MM.1S (cell line): ENCODE data around the gene STARD5.

Experiments used
- DNase-seq: peaks from one replicate; pipeline ENCODE4 v3.0.0-alpha.2; 2015
- H2AFZ ChIP-seq: fragments of 300-600 bp; sonication (generic); 2 replicates; pipeline ENCODE4 v1.6.0; 2016; ENCODE audit warnings: antibody characterized with exemption, low read length
- H3F3A ChIP-seq: fragments of 300-600 bp; sonication (generic); 2 replicates; pipeline ENCODE4 v1.6.1; 2016; ENCODE audit warnings: mild to moderate bottlenecking, antibody characterized with exemption, low read length, moderate library complexity, mixed read lengths; ENCODE audit not compliant: insufficient read depth
- H3K27ac ChIP-seq: fragments of 300-600 bp; sonication (generic); 2 replicates; pipeline ENCODE4 v1.5.1; 2016; ENCODE audit warnings: mild to moderate bottlenecking, low read length
- H3K27me3 ChIP-seq: fragments of 300-600 bp; sonication (generic); replicated peaks from 2 replicates; pipeline ENCODE4 v1.6.0; 2016; ENCODE audit warnings: low read length; ENCODE audit not compliant: insufficient read depth
- H3K36me3 ChIP-seq: fragments of 300-600 bp; sonication (generic); replicated peaks from 2 replicates; pipeline ENCODE4 v1.6.1; 2016; ENCODE audit warnings: mild to moderate bottlenecking, low read length, mixed read lengths; ENCODE audit not compliant: insufficient read depth
- H3K4me1 ChIP-seq: fragments of 300-600 bp; sonication (generic); 2 replicates; pipeline ENCODE4 v1.6.1; 2016; ENCODE audit warnings: low read length, mixed read lengths
- H3K4me2 ChIP-seq: fragments of 300-600 bp; sonication (generic); 2 replicates; pipeline ENCODE4 v1.6.0; 2016; ENCODE audit warnings: low read depth, low read length
- H3K4me3 ChIP-seq: fragments of 300-600 bp; sonication (generic); 2 replicates; pipeline ENCODE4 v1.5.1; 2016; ENCODE audit warnings: low read length, mixed read lengths
- H3K79me2 ChIP-seq: fragments of 300-600 bp; sonication (generic); 2 replicates; pipeline ENCODE4 v1.6.1; 2016; ENCODE audit warnings: mixed run types, low read length, mixed read lengths
- H3K9ac ChIP-seq: fragments of 300-600 bp; sonication (generic); 2 replicates; pipeline ENCODE4 v1.6.1; 2016; ENCODE audit warnings: low read length, mixed read lengths
- H3K9me2 ChIP-seq: fragments of 300-600 bp; sonication (generic); replicated peaks from 2 replicates; pipeline ENCODE4 v1.6.1; 2016; ENCODE audit warnings: mild to moderate bottlenecking, low read length, mixed read lengths; ENCODE audit not compliant: insufficient read depth
- H3K9me3 ChIP-seq: fragments of 300-600 bp; sonication (generic); replicated peaks from 2 replicates; pipeline ENCODE4 v1.6.1; 2016; ENCODE audit warnings: mild to moderate bottlenecking, low read length, mixed read lengths; ENCODE audit not compliant: insufficient read depth
- H4K20me1 ChIP-seq: fragments of 300-600 bp; sonication (generic); 2 replicates; pipeline ENCODE4 v1.6.1; 2016; ENCODE audit warnings: mild to moderate bottlenecking, low read length, moderate library complexity, mixed read lengths; ENCODE audit not compliant: insufficient read depth
- EZH2 ChIP-seq: fragments of 300-600 bp; sonication (generic); optimal IDR thresholded peaks from 2 replicates; pipeline ENCODE3; 2017; ENCODE audit warnings: low read depth, mild to moderate bottlenecking, antibody characterized with exemption, low read length, mixed read lengths
- EZH2phosphoT487 ChIP-seq: fragments of 300-600 bp; sonication (generic); IDR thresholded peaks from 2 replicates; pipeline ENCODE4 v1.6.1; 2018; ENCODE audit warnings: antibody characterized with exemption, low read length
- TF ChIP-seq, protein P1 (sequence below): fragments of 300-600 bp; sonication (generic); IDR thresholded peaks from 2 replicates; pipeline ENCODE4 v1.5.1; 2016; ENCODE audit warnings: antibody characterized with exemption, low read length, mixed read lengths

The STARD5 gene

GRCh38 chr15:81265256-81265943, 58.5 kb downstream of the STARD5 start:
- peak overlapping the region; percentile 80 for H2AFZ ChIP-seq
- H3K9me2 ChIP-seq: no peaks in the 10 kb centered on the region
- peak overlapping the region; percentile 71; the same call in 1 of the 2 replicates for H3K27ac ChIP-seq
- peak overlapping the region; percentile 48 for H3K4me3 ChIP-seq
- H3F3A ChIP-seq: peaks cover 22% of the 10 kb centered on the region
- DNase-seq: peak; percentile 80
- peaks cover 23% of the 10 kb centered on the region for H3K4me1 ChIP-seq
- TF ChIP-seq, protein P1, sequence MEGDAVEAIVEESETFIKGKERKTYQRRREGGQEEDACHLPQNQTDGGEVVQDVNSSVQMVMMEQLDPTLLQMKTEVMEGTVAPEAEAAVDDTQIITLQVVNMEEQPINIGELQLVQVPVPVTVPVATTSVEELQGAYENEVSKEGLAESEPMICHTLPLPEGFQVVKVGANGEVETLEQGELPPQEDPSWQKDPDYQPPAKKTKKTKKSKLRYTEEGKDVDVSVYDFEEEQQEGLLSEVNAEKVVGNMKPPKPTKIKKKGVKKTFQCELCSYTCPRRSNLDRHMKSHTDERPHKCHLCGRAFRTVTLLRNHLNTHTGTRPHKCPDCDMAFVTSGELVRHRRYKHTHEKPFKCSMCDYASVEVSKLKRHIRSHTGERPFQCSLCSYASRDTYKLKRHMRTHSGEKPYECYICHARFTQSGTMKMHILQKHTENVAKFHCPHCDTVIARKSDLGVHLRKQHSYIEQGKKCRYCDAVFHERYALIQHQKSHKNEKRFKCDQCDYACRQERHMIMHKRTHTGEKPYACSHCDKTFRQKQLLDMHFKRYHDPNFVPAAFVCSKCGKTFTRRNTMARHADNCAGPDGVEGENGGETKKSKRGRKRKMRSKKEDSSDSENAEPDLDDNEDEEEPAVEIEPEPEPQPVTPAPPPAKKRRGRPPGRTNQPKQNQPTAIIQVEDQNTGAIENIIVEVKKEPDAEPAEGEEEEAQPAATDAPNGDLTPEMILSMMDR: no peak
- no peak for TF ChIP-seq EZH2
- no peak for TF ChIP-seq EZH2phosphoT487
- H3K9me3 ChIP-seq: no peaks in the 10 kb centered on the region
- H3K9ac ChIP-seq: peak overlapping the region; percentile 50
- no peaks in the 10 kb centered on the region for H3K36me3 ChIP-seq
- no peaks in the 10 kb centered on the region for H3K79me2 ChIP-seq
- peak overlapping the region; percentile 98 for H3K4me2 ChIP-seq
- H4K20me1 ChIP-seq: no peaks in the 10 kb centered on the region
- no peaks in the 10 kb centered on the region for H3K27me3 ChIP-seq

DNA sequence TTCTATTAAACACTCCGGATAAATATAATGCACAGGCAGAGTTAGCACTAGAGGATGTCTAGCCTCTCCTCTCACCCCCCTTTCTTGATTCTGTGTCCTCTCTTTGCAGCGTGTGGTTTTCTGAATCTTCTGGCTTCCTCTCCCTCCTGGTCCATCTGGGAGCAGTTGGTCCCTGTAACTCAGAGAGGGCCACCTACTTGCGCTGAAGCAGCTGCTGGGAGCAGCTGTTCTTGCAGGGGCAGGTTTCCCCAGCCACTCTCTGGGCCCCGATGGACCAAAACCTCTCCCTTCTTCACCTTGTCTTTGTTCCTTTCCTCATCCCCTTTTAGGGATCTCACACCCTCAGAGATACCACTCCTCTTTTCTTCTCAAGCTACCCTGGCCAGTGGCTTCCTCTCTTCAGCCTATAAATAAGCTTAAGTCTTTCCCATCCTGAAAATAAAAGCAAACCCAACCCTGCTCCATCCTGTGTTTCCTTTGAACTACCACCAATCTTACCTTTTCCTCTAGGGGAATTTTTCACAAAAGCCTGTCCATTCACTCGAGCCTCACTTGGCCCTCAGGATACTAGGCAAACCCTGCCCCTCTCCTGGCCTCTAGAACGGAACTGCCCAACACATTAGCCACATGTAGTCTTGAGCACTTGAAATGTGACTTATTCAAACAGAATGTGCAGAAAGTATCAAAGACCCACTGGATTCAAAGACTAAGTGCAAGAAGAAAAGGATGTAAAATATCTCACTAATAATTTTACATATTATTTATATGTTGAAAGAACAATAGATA, 59.7 kb downstream of the STARD5 start:
- no peak overlapping the region for H3K27ac ChIP-seq
- TF ChIP-seq EZH2phosphoT487 (no peak), EZH2 (no peak)
- TF ChIP-seq, protein P1: no peak
- H3K9me3 ChIP-seq: no peaks in the 10 kb centered on the region
- H3K4me1 ChIP-seq: peaks cover 23% of the 10 kb centered on the region
- no peak overlapping the region for H3K4me3 ChIP-seq
- H3K4me2 ChIP-seq: no peak overlapping the region
- no peak for DNase-seq
- H3K9ac ChIP-seq: no peak overlapping the region
- H3K27me3 ChIP-seq: no peaks in the 10 kb centered on the region
- no peaks in the 10 kb centered on the region for H3K9me2 ChIP-seq
- H4K20me1 ChIP-seq: no peaks in the 10 kb centered on the region
- H2AFZ ChIP-seq: peak overlapping the region; percentile 7; the same call in 1 of the 2 replicates
- no peaks in the 10 kb centered on the region for H3K36me3 ChIP-seq
- peaks cover 22% of the 10 kb centered on the region for H3F3A ChIP-seq
- no peaks in the 10 kb centered on the region for H3K79me2 ChIP-seq

GRCh38 chr15:81263477-81263876, 60.5 kb downstream of the STARD5 start:
- DNase-seq: no peak
- Histone ChIP-seq H3K4me2 (no peak overlapping the region), H3K4me1 (peaks cover 23% of the 10 kb centered on the region), H3K27me3 (no peaks in the 10 kb centered on the region), H3F3A (peaks cover 22% of the 10 kb centered on the region), H2AFZ (0 out of 2 replicates have a peak overlapping the region, but pooled peaks have one; percentile 7), H3K9me3 (no peaks in the 10 kb centered on the region), H3K79me2 (no peaks in the 10 kb centered on the region), H3K36me3 (no peaks in the 10 kb centered on the region), H3K9ac (no peak overlapping the region), H3K4me3 (no peak overlapping the region), H3K27ac (no peak overlapping the region), H3K9me2 (no peaks in the 10 kb centered on the region), H4K20me1 (no peaks in the 10 kb centered on the region)
- TF ChIP-seq, protein P1: no peak
- TF ChIP-seq EZH2 (no peak), EZH2phosphoT487 (no peak)
